H1 (cell line): ENCODE results near the gene ALDH4A1. TPM values are rescaled to one million over a fixed set of nuclear protein-coding genes. Genes with fewer than 3 reads are reported as not detected.

Experiments used
- CTCF ChIA-PET: fragments of 300-600 bp; sonication (Branson Sonifier 250); formaldehyde crosslinking; loops from one replicate; lab custom pipeline; 2021; ENCODE audit not compliant: partially characterized antibody; lab: Charles Lee
- POLR2A ChIA-PET: fragments of 300-600 bp; sonication (Branson Sonifier 250); formaldehyde crosslinking; loops from one replicate; lab custom pipeline; 2021; ENCODE audit warnings: inconsistent platforms; ENCODE audit not compliant: partially characterized antibody; lab: Charles Lee
- DNase-seq, 2 experiments: peaks; one replicate each; pipeline versions ENCODE4 v3.0.0 to v3.0.0-alpha.2; 2010 to 2022; ENCODE audit warnings: low spot score in 2 of 2, low read depth in 1 of 2, mixed read lengths in 1 of 2
- FAIRE-seq: peaks from 2 replicates; lab custom pipeline; 2011; peaks lifted over from hg19 to GRCh38; lab: Jason Lieb, UNC
- H2AFZ ChIP-seq: 2 replicates; pipeline ENCODE4 v1.8.1; 2012; ENCODE audit warnings: low read length, inconsistent platforms
- H2AK5ac ChIP-seq: 2 replicates; pipeline ENCODE4 v1.6.1; 2013; ENCODE audit warnings: low read depth, low read length
- H2BK120ac ChIP-seq: replicated peaks from 2 replicates; pipeline ENCODE3; 2013; ENCODE audit warnings: low read depth, low read length, inconsistent platforms
- H2BK12ac ChIP-seq: 2 replicates; pipeline ENCODE4 v1.6.1; 2013; ENCODE audit warnings: low read depth, low read length
- H2BK15ac ChIP-seq: 2 replicates; pipeline ENCODE4 v1.6.1; 2013; ENCODE audit warnings: low read length
- H2BK20ac ChIP-seq: 2 replicates; pipeline ENCODE4 v1.6.1; 2013; ENCODE audit warnings: low read length
- H2BK5ac ChIP-seq: 2 replicates; pipeline ENCODE4 v1.6.1; 2013; ENCODE audit warnings: low read depth, low read length
- H3K14ac ChIP-seq: 2 replicates; pipeline ENCODE4 v1.6.1; 2013; ENCODE audit warnings: inconsistent platforms; ENCODE audit not compliant: insufficient read length
- H3K18ac ChIP-seq: 2 replicates; pipeline ENCODE4 v1.6.1; 2013; ENCODE audit warnings: low read length; ENCODE audit errors: extremely low read depth
- H3K23ac ChIP-seq: 2 replicates; pipeline ENCODE4 v1.6.1; 2013; ENCODE audit warnings: inconsistent platforms; ENCODE audit not compliant: insufficient read length
- H3K23me2 ChIP-seq: 2 replicates; pipeline ENCODE4 v1.6.1; 2013; ENCODE audit warnings: low read depth, low read length
- H3K27ac ChIP-seq: 2 replicates; pipeline ENCODE4 v1.6.1; 2011; ENCODE audit warnings: low read depth, low read length, inconsistent platforms
- H3K27me3 ChIP-seq, 4 experiments: replicated peaks in 1 of 4; 1 replicate in 1 of 4; 2 replicates in 3 of 4; pipeline versions ENCODE4 v1.6.1 to v1.8.1; 2011 to 2013; ENCODE audit warnings: low read length in 3 of 4, mild to moderate bottlenecking in 3 of 4, inconsistent platforms in 2 of 4, mixed read lengths in 2 of 4, moderate library complexity in 1 of 4; ENCODE audit not compliant: control insufficient read depth in 3 of 4, insufficient read depth in 3 of 4; ENCODE audit errors: extremely low read depth in 1 of 4
- H3K36me3 ChIP-seq, 4 experiments: 2 replicates each; pipeline versions ENCODE4 v1.6.1 to v1.8.1; 2011 to 2013; ENCODE audit warnings: mild to moderate bottlenecking in 4 of 4, low read length in 3 of 4, moderate library complexity in 2 of 4, control low read depth in 1 of 4, inconsistent platforms in 1 of 4; ENCODE audit not compliant: insufficient read depth in 4 of 4, control insufficient read depth in 2 of 4
- H3K4ac ChIP-seq: replicated peaks from 2 replicates; pipeline ENCODE3; 2013; ENCODE audit warnings: low read length, low read depth, mixed read lengths, inconsistent platforms; ENCODE audit not compliant: insufficient read length
- H3K4me1 ChIP-seq, 4 experiments: replicated peaks in 1 of 4; 1 replicate in 1 of 4; 2 replicates in 3 of 4; pipeline versions ENCODE4 v1.6.1 to v1.8.1; 2011 to 2013; ENCODE audit warnings: low read length in 3 of 4, inconsistent platforms in 2 of 4, mixed read lengths in 1 of 4; ENCODE audit not compliant: insufficient read depth in 4 of 4, control insufficient read depth in 3 of 4
- H3K4me2 ChIP-seq, 2 experiments: 2 replicates each; pipeline versions ENCODE4 v1.6.1 to v1.8.1; 2011 to 2013; ENCODE audit warnings: low read depth in 2 of 2, low read length in 2 of 2, control low read depth in 1 of 2, inconsistent platforms in 1 of 2, mild to moderate bottlenecking in 1 of 2; ENCODE audit not compliant: insufficient read depth in 1 of 2
- H3K4me3 ChIP-seq, 4 experiments: fragments of 200-600, 300-600 bp in 1 of 4; sonication (generic), shearing (Covaris generic), sonication (Bioruptor Twin) in 1 of 4; 2 replicates each; pipeline versions ENCODE4 v1.5.1 to v1.8.1; 2011 to 2016; ENCODE audit warnings: low read length in 4 of 4, low read depth in 3 of 4, control low read depth in 2 of 4, inconsistent platforms in 2 of 4, mild to moderate bottlenecking in 2 of 4, mixed read lengths in 1 of 4, moderate library complexity in 1 of 4; ENCODE audit not compliant: insufficient read depth in 2 of 4; ENCODE audit errors: extremely low read depth in 1 of 4
- H3K56ac ChIP-seq: replicated peaks from 2 replicates; pipeline ENCODE3; 2013; ENCODE audit warnings: low read depth, mild to moderate bottlenecking, mixed read lengths, low read length, inconsistent platforms; ENCODE audit not compliant: insufficient read length
- H3K79me1 ChIP-seq: 2 replicates; pipeline ENCODE4 v1.6.1; 2013; ENCODE audit warnings: low read depth, low read length, control low read depth
- H3K79me2 ChIP-seq, 2 experiments: 2 replicates each; pipeline versions ENCODE4 v1.6.1 to v1.8.1; 2012 to 2013; ENCODE audit warnings: low read length in 2 of 2, mild to moderate bottlenecking in 2 of 2, inconsistent platforms in 1 of 2; ENCODE audit not compliant: insufficient read depth in 2 of 2, control insufficient read depth in 1 of 2
- H3K9ac ChIP-seq, 4 experiments: replicated peaks in 1 of 4; 1 replicate in 1 of 4; 2 replicates in 3 of 4; pipeline versions ENCODE4 v1.6.1 to v1.8.1; 2011 to 2013; ENCODE audit warnings: low read depth in 3 of 4, low read length in 3 of 4, control low read depth in 2 of 4, mild to moderate bottlenecking in 2 of 4, moderate library complexity in 2 of 4, inconsistent platforms in 1 of 4; ENCODE audit errors: extremely low read depth in 1 of 4
- H3K9me3 ChIP-seq, 2 experiments: 2 replicates each; pipeline versions ENCODE4 v1.6.1 to v1.8.1; 2012 to 2013; ENCODE audit warnings: mild to moderate bottlenecking in 2 of 2, moderate library complexity in 2 of 2, control low read depth in 1 of 2, inconsistent platforms in 1 of 2, low read depth in 1 of 2, low read length in 1 of 2, mixed read lengths in 1 of 2; ENCODE audit not compliant: insufficient read depth in 2 of 2
- H4K20me1 ChIP-seq, 2 experiments: replicated peaks in 1 of 2; 2 replicates each; pipeline versions ENCODE3 to v1.8.1; 2011 to 2013; ENCODE audit warnings: inconsistent platforms in 2 of 2, low read length in 2 of 2, mild to moderate bottlenecking in 1 of 2; ENCODE audit not compliant: insufficient read depth in 2 of 2, control insufficient read depth in 1 of 2
- H4K5ac ChIP-seq: 2 replicates; pipeline ENCODE4 v1.6.1; 2013; ENCODE audit warnings: low read length, low read depth, mixed read lengths, inconsistent platforms; ENCODE audit not compliant: insufficient read length
- H4K8ac ChIP-seq: 2 replicates; pipeline ENCODE4 v1.8.0; 2013; ENCODE audit warnings: mild to moderate bottlenecking, moderate library complexity, low read length, inconsistent platforms; ENCODE audit not compliant: insufficient read depth; ENCODE audit errors: extremely low read depth
- H4K91ac ChIP-seq: replicated peaks from 2 replicates; pipeline ENCODE3; 2013; ENCODE audit warnings: low read length, mixed read lengths, inconsistent platforms; ENCODE audit not compliant: insufficient read length
- BACH1 ChIP-seq: IDR thresholded peaks from 2 replicates; pipeline ENCODE4 v1.6.1; 2012; ENCODE audit warnings: low read length, improper control_type of control experiment
- CREB1 ChIP-seq: IDR thresholded peaks from 2 replicates; pipeline ENCODE4 v1.6.1; 2012; ENCODE audit warnings: inconsistent platforms
- E2F6 ChIP-seq: IDR thresholded peaks from 2 replicates; pipeline ENCODE4 v1.6.1; 2012; ENCODE audit warnings: inconsistent platforms
- EZH2 ChIP-seq: fragments of 200-600 bp; sonication (generic); IDR thresholded peaks from 2 replicates; pipeline ENCODE4 v1.7.1; 2012; ENCODE audit warnings: low read depth, mild to moderate bottlenecking, moderate library complexity, low read length, inconsistent platforms; ENCODE audit not compliant: severe bottlenecking
- GTF2F1 ChIP-seq: IDR thresholded peaks from 2 replicates; pipeline ENCODE4 v1.6.1; 2012; ENCODE audit warnings: low read depth, low read length, improper control_type of control experiment, borderline replicate concordance
- PHF8 ChIP-seq: fragments of 200-600 bp; sonication (generic); conservative IDR thresholded peaks from 2 replicates; pipeline ENCODE4 v1.7.1; 2012; ENCODE audit warnings: low read depth, mild to moderate bottlenecking, inconsistent platforms, low read length, moderate library complexity
- RAD21 ChIP-seq, 2 experiments: IDR thresholded peaks in 1 of 2; conservative IDR thresholded peaks in 1 of 2; 2 replicates each; pipeline ENCODE4 v1.6.1; 2011; ENCODE audit warnings: low read depth in 2 of 2, low read length in 2 of 2, improper control_type of control experiment in 1 of 2, inconsistent platforms in 1 of 2, mild to moderate bottlenecking in 1 of 2, moderate library complexity in 1 of 2
- SAP30 ChIP-seq: fragments of 300-600 bp; sonication (generic); IDR thresholded peaks from 2 replicates; pipeline ENCODE4 v1.7.1; 2012; ENCODE audit warnings: low read length, moderate library complexity, mild to moderate bottlenecking, inconsistent platforms; ENCODE audit not compliant: insufficient read depth, insufficient replicate concordance
- SIN3A ChIP-seq, 2 experiments: IDR thresholded peaks in 1 of 2; conservative IDR thresholded peaks in 1 of 2; 2 replicates each; pipeline ENCODE4 v1.6.1; 2011 to 2012; ENCODE audit warnings: low read length in 2 of 2, improper control_type of control experiment in 1 of 2, low read depth in 1 of 2, mild to moderate bottlenecking in 1 of 2
- SP2 ChIP-seq: IDR thresholded peaks from 2 replicates; pipeline ENCODE4 v1.6.1; 2012; ENCODE audit warnings: mild to moderate bottlenecking, low read length, inconsistent platforms
- SP4 ChIP-seq: IDR thresholded peaks from 2 replicates; pipeline ENCODE4 v1.6.1; 2012; ENCODE audit warnings: low read length, inconsistent platforms
- USF2 ChIP-seq: IDR thresholded peaks from 2 replicates; pipeline ENCODE4 v1.6.1; 2011; ENCODE audit warnings: low read length, improper control_type of control experiment
- WGBS, 2 experiments: shearing (Covaris generic) in 1 of 2; methylation state at CpG; one replicate each; pipeline versions ENCODE4 v1.1.6 to v1.1.7; 2013 to 2015; ENCODE audit warnings: low lambda C conversion rate in 2 of 2, mixed read lengths in 2 of 2, inconsistent platforms in 1 of 2, low coverage in 1 of 2, missing lambda C conversion rate in 1 of 2; ENCODE audit not compliant: insufficient replicate concordance in 2 of 2, insufficient coverage in 1 of 2, insufficient read length in 1 of 2; ENCODE audit errors: extremely low coverage in 1 of 2, missing lambda C conversion rate in 1 of 2; 5-methylcytosine and 5-hydroxymethylcytosine counted together
- polyA plus RNA-seq, 7 experiments: library from polyadenylated mRNA; depleted of rRNA in 3 of 7; stranded (reverse) in 5 of 7; unstranded in 2 of 7; fragments of >200 nt in 5 of 7; fragments of 200-250 nt in 2 of 7; gene quantifications; 1 replicate in 5 of 7; 2 replicates in 1 of 7; 4 replicates in 1 of 7; pipeline versions ENCODE4 v1.2.1 to v1.2.3, GENCODE V29; 2011 to 2013; ENCODE audit warnings: missing spikeins in 2 of 7, mixed read lengths in 2 of 7
- total RNA-seq: library from RNA; stranded (reverse); fragmentation: NEBNext Ultra II Directional; extraction: Animal tissue kit (Norgen Biotek cat#: 25700); gene quantifications from 2 replicates; pipeline ENCODE4 v1.2.1, GENCODE V29; 2021

The ALDH4A1 gene
- total and polyA plus RNA-seq, 2 of the 8 experiments (the other 6 are each of a cell fraction or from before 2014, with no cell fraction given), result 30.3 to 35.9 TPM

GRCh38 chr1:18882486-18882885 is 19.9 kb downstream of the ALDH4A1 start:
- H4K8ac ChIP-seq, result no peak overlapping the region
- no peak overlapping the region for H3K27ac ChIP-seq
- FAIRE-seq, result no peak
- TF ChIP-seq BACH1, result no peak
- TF ChIP-seq E2F6, result no peak
- TF ChIP-seq SP4, result no peak
- no peak for TF ChIP-seq RAD21 (IDR thresholded peaks at IDR 0.05 in 1 of 2, conservative IDR thresholded peaks at IDR 0.05 in 1 of 2; ENCODE audit: low read depth in 2 of 2, low read length in 2 of 2)
- TF ChIP-seq PHF8, result no peak
- no peak for TF ChIP-seq GTF2F1
- no peak for TF ChIP-seq SAP30
- no peak for TF ChIP-seq EZH2
- no peak for TF ChIP-seq SIN3A (conservative IDR thresholded peaks at IDR 0.05 in 1 of 2, IDR thresholded peaks at IDR 0.05 in 1 of 2; ENCODE audit: low read depth in 1 of 2, low read length in 2 of 2)
- TF ChIP-seq USF2, result no peak
- TF ChIP-seq CREB1, result no peak
- no peak for TF ChIP-seq SP2

More at GRCh38 chr1:18882486-18882885, 19.9 kb downstream of the ALDH4A1 start:
- H3K9me3 ChIP-seq, result no peaks in the 10 kb centered on the region
- no peaks in the 10 kb centered on the region for H3K79me2 ChIP-seq
- no peaks in the 10 kb centered on the region for H3K79me1 ChIP-seq
- no peak overlapping the region for H2AFZ ChIP-seq
- no peak overlapping the region for H4K91ac ChIP-seq
- H3K36me3 ChIP-seq, result peaks cover 0 to 11% (median 2%) of the 10 kb centered on the region in 4 experiments; a peak in 4 of 8 replicates
- no peak overlapping the region for H2BK20ac ChIP-seq
- H2BK120ac ChIP-seq, result no peak overlapping the region
- no peak overlapping the region for H2BK5ac ChIP-seq
- WGBS, 2 experiments, result 90% methylated on average over 8 of the region's 8 CpGs; no CpG with 5 or more reads in 1 of the 2 experiments
- no peak overlapping the region for H3K9ac ChIP-seq
- H3K18ac ChIP-seq, result no peak overlapping the region
- H3K4me1 ChIP-seq, result peaks cover 0 to 6% (median 4%) of the 10 kb centered on the region in 4 experiments; a peak in 4 of 7 replicates
- no peak overlapping the region for H3K56ac ChIP-seq
- H2BK12ac ChIP-seq, result no peak overlapping the region
- no peak overlapping the region for H3K4ac ChIP-seq
- H3K4me3 ChIP-seq, result no peak overlapping the region
- ChIA-PET POLR2A (no interaction called here), CTCF (interaction anchor here (0.7 to 14.4 kb wide), 5 partner anchors 7 to 190 kb away, joined by 3 to 131 read pairs (median 19); partner anchors contain the start of gene ALDH4A1)
- DNase-seq, result no peak
- H3K23me2 ChIP-seq, result no peaks in the 10 kb centered on the region
- H3K23ac ChIP-seq, result no peak overlapping the region
- H3K27me3 ChIP-seq, result no peaks in the 10 kb centered on the region
- no peak overlapping the region for H2BK15ac ChIP-seq
- no peak overlapping the region for H4K5ac ChIP-seq
- H4K20me1 ChIP-seq, result peaks cover 0 to 8% of the 10 kb centered on the region in 2 experiments
- no peak overlapping the region for H3K4me2 ChIP-seq
- no peak overlapping the region for H3K14ac ChIP-seq
- no peak overlapping the region for H2AK5ac ChIP-seq
